IMR-90 (cell line): ENCODE data around the gene ADD1. TPM values are rescaled to one million over a fixed set of nuclear protein-coding genes. Genes with fewer than 3 reads are reported as not detected.

Source experiments
- ATAC-seq: fragments of 200-7000 bp; cut with Tn5 transposase; 2 replicates; pipeline ENCODE4 v1.9.1; 2020; ENCODE audit warnings: low read depth, mild to moderate bottlenecking, moderate library complexity
- BruUV-seq: library from RNA; stranded (reverse); fragments of 400-500 nt; replicated peaks from 2 replicates; lab custom pipeline; 2021; lab: Mats Ljungman, UMichigan
- CTCF ChIA-PET: fragments of 300-600 bp; formaldehyde crosslinking; extraction: SDS; loops from one replicate; lab custom pipeline; 2021; ENCODE audit warnings: antibody characterized with exemption; lab: Yijun Ruan, JAX
- POLR2A ChIA-PET: fragments of 300-600 bp; sonication (Branson Sonifier 250); formaldehyde crosslinking; loops from one replicate; lab custom pipeline; 2022; ENCODE audit warnings: antibody characterized with exemption; ENCODE audit not compliant: unreplicated experiment; lab: Charles Lee
- DNase-seq: peaks from one replicate; pipeline ENCODE4 v3.0.0; 2013
- H2AFZ ChIP-seq: replicated peaks from 2 replicates; pipeline ENCODE3; 2013; ENCODE audit warnings: low read length, mild to moderate bottlenecking; ENCODE audit not compliant: poor library complexity
- H2AK5ac ChIP-seq: 2 replicates; pipeline ENCODE4 v1.6.1; 2013; ENCODE audit warnings: low read depth, low read length, inconsistent platforms
- H2AK9ac ChIP-seq: replicated peaks from 2 replicates; pipeline ENCODE3; 2013; ENCODE audit warnings: mild to moderate bottlenecking, low read depth, low read length, moderate library complexity; ENCODE audit not compliant: poor library complexity
- H2BK120ac ChIP-seq: 2 replicates; pipeline ENCODE4 v1.6.1; 2013; ENCODE audit warnings: low read depth, low read length, inconsistent platforms
- H2BK15ac ChIP-seq: 3 replicates; pipeline ENCODE4 v1.6.1; 2013; ENCODE audit warnings: low read depth, low read length, inconsistent platforms
- H2BK20ac ChIP-seq: 2 replicates; pipeline ENCODE4 v1.6.1; 2013; ENCODE audit warnings: low read depth, mild to moderate bottlenecking, inconsistent platforms, low read length, moderate library complexity
- H2BK5ac ChIP-seq: 2 replicates; pipeline ENCODE4 v1.6.1; 2013; ENCODE audit warnings: mild to moderate bottlenecking, low read depth, low read length, inconsistent platforms; ENCODE audit not compliant: poor library complexity, severe bottlenecking
- H3K14ac ChIP-seq: replicated peaks from 2 replicates; pipeline ENCODE4 v1.6.1; 2013; ENCODE audit warnings: low read depth, low read length, inconsistent platforms
- H3K18ac ChIP-seq: 2 replicates; pipeline ENCODE4 v1.6.1; 2013; ENCODE audit warnings: low read depth, low read length, control low read depth
- H3K23ac ChIP-seq: 2 replicates; pipeline ENCODE4 v1.6.1; 2013; ENCODE audit warnings: low read depth, low read length, inconsistent platforms
- H3K27ac ChIP-seq: 2 replicates; pipeline ENCODE4 v1.5.1; 2013; ENCODE audit warnings: mild to moderate bottlenecking, control low read depth, low read length; ENCODE audit not compliant: insufficient read depth
- H3K27me3 ChIP-seq: 2 replicates; pipeline ENCODE4 v1.6.1; 2013; ENCODE audit warnings: low read length; ENCODE audit not compliant: control insufficient read depth, insufficient read depth
- H3K36me3 ChIP-seq: 2 replicates; pipeline ENCODE4 v1.6.1; 2013; ENCODE audit warnings: low read length, mixed read lengths; ENCODE audit not compliant: control insufficient read depth, insufficient read depth
- H3K4ac ChIP-seq: 2 replicates; pipeline ENCODE4 v1.6.1; 2013; ENCODE audit warnings: low read depth, low read length, inconsistent platforms
- H3K4me1 ChIP-seq: 2 replicates; pipeline ENCODE4 v1.6.1; 2013; ENCODE audit warnings: low read length, mixed read lengths; ENCODE audit not compliant: control insufficient read depth, insufficient read depth
- H3K4me2 ChIP-seq: 2 replicates; pipeline ENCODE4 v1.6.1; 2013; ENCODE audit warnings: low read depth, mild to moderate bottlenecking, control low read depth, low read length, moderate library complexity
- H3K4me3 ChIP-seq: 2 replicates; pipeline ENCODE4 v1.5.1; 2013; ENCODE audit warnings: low read depth, mild to moderate bottlenecking, control low read depth, low read length, moderate library complexity; ENCODE audit not compliant: insufficient read depth
- H3K56ac ChIP-seq: 2 replicates; pipeline ENCODE4 v1.6.1; 2013; ENCODE audit warnings: low read length, inconsistent platforms; ENCODE audit not compliant: insufficient read depth; ENCODE audit errors: extremely low read depth
- H3K79me1 ChIP-seq, 2 experiments: 2 replicates each; pipeline ENCODE4 v1.6.1; 2013; ENCODE audit warnings: low read length in 2 of 2, inconsistent platforms in 1 of 2, low read depth in 1 of 2
- H3K9ac ChIP-seq: 2 replicates; pipeline ENCODE4 v1.6.1; 2013; ENCODE audit warnings: low read depth, low read length, control low read depth
- H3K9me1 ChIP-seq: 2 replicates; pipeline ENCODE4 v1.6.1; 2013; ENCODE audit warnings: low read length, inconsistent platforms; ENCODE audit not compliant: insufficient read depth
- H3K9me3 ChIP-seq: 2 replicates; pipeline ENCODE4 v1.6.1; 2013; ENCODE audit warnings: low read length; ENCODE audit not compliant: control insufficient read depth, insufficient read depth
- H4K20me1 ChIP-seq: 2 replicates; pipeline ENCODE4 v1.6.1; 2013; ENCODE audit warnings: low read length, inconsistent platforms; ENCODE audit not compliant: insufficient read depth
- H4K5ac ChIP-seq: 2 replicates; pipeline ENCODE4 v1.6.1; 2013; ENCODE audit warnings: mild to moderate bottlenecking, low read depth, low read length, control low read depth
- H4K8ac ChIP-seq, 2 experiments: 2 replicates each; pipeline ENCODE4 v1.6.1; 2013; ENCODE audit warnings: low read depth in 2 of 2, low read length in 2 of 2, control low read depth in 1 of 2, inconsistent platforms in 1 of 2
- H4K91ac ChIP-seq: 2 replicates; pipeline ENCODE4 v1.6.1; 2013; ENCODE audit warnings: low read depth, low read length, inconsistent platforms; ENCODE audit not compliant: insufficient read depth
- BHLHE40 ChIP-seq: fragments of 150-350 bp; IDR thresholded peaks from 2 replicates; pipeline ENCODE4 v1.6.1; 2016; ENCODE audit warnings: mild to moderate bottlenecking, low read depth, low read length
- CEBPB ChIP-seq: IDR thresholded peaks from 2 replicates; pipeline ENCODE4 v1.6.1; 2012; ENCODE audit warnings: low read depth, low read length, improper control_type of control experiment
- FOS ChIP-seq: fragments of 150-350 bp; IDR thresholded peaks from 2 replicates; pipeline ENCODE4 v1.6.1; 2016; ENCODE audit warnings: low read depth, low read length
- MAFK ChIP-seq: IDR thresholded peaks from 2 replicates; pipeline ENCODE4 v1.6.1; 2012; ENCODE audit warnings: low read depth, low read length, improper control_type of control experiment
- MAZ ChIP-seq: IDR thresholded peaks from 2 replicates; pipeline ENCODE4 v1.6.1; 2012; ENCODE audit warnings: low read depth, mild to moderate bottlenecking, low read length, improper control_type of control experiment, moderate library complexity, borderline replicate concordance
- MXI1 ChIP-seq: IDR thresholded peaks from 2 replicates; pipeline ENCODE4 v1.6.1; 2012; ENCODE audit warnings: low read depth, mild to moderate bottlenecking, low read length, moderate library complexity, borderline replicate concordance
- NFE2L2 ChIP-seq: fragments of 150-350 bp; IDR thresholded peaks from 2 replicates; pipeline ENCODE4 v1.6.1; 2016; ENCODE audit warnings: low read depth, mild to moderate bottlenecking, low read length
- POLR2A ChIP-seq: IDR thresholded peaks from 2 replicates; pipeline ENCODE4 v1.6.1; 2012; ENCODE audit warnings: mild to moderate bottlenecking, low read depth, low read length
- RAD21 ChIP-seq: IDR thresholded peaks from 2 replicates; pipeline ENCODE4 v1.6.1; 2012; ENCODE audit warnings: low read length, improper control_type of control experiment
- RCOR1 ChIP-seq: IDR thresholded peaks from 2 replicates; pipeline ENCODE4 v1.6.1; 2012; ENCODE audit warnings: mild to moderate bottlenecking, low read length, improper control_type of control experiment; ENCODE audit not compliant: insufficient replicate concordance
- RFX5 ChIP-seq: IDR thresholded peaks from 2 replicates; pipeline ENCODE4 v1.8.0; 2012; ENCODE audit warnings: low read depth, mild to moderate bottlenecking, low read length, moderate library complexity
- WGBS, 2 experiments: methylation state at CpG; one replicate each; pipeline versions ENCODE4 v1.1.5 to v1.1.7; 2013; ENCODE audit warnings: missing lambda C conversion rate in 2 of 2; ENCODE audit not compliant: insufficient read length in 1 of 2; ENCODE audit errors: extremely low coverage in 2 of 2; 5-methylcytosine and 5-hydroxymethylcytosine counted together
- dilution Hi-C: fragments of 300-500 bp; cut with HindIII; formaldehyde crosslinking; loops from one replicate; pipeline ENCODE4 v1.14.3; 2018; ENCODE audit warnings: low sequenced_read_pairs; ENCODE audit not compliant: unreplicated experiment
- in situ Hi-C: fragments of 300-500 bp; cut with MboI; formaldehyde crosslinking; loops from 3 replicates; pipeline ENCODE4 v1.14.3; 2019; ENCODE audit warnings: low sequenced_read_pairs, inconsistent platforms, mixed read lengths
- intact Hi-C: fragments of 100-400 bp; cut with micrococcal nuclease; formaldehyde crosslinking; loops from 2 replicates; pipeline ENCODE4 v1.10.0; 2022
- polyA plus RNA-seq, 3 experiments: library from polyadenylated mRNA; depleted of rRNA; stranded (reverse); fragments of >200 nt; gene quantifications; 2 replicates each; pipeline ENCODE4 v1.2.3, GENCODE V29; 2012; ENCODE audit warnings: low replicate concordance in 1 of 3
- total RNA-seq: library from RNA; depleted of rRNA; stranded (reverse); fragments of >200 nt; gene quantifications from 2 replicates; pipeline ENCODE4 v1.2.3, GENCODE V29; 2012
- TF ChIP-seq, protein P1 (sequence below): fragments of 150-350 bp; IDR thresholded peaks from 2 replicates; pipeline ENCODE4 v1.6.1; 2016; ENCODE audit warnings: low read depth, mild to moderate bottlenecking, low read length, moderate library complexity, borderline replicate concordance
- TF ChIP-seq, protein P2 (sequence below): fragments of 150-350 bp; IDR thresholded peaks from 2 replicates; pipeline ENCODE4 v1.6.1; 2017; ENCODE audit warnings: mild to moderate bottlenecking, antibody characterized with exemption, low read length, low read depth
- TF ChIP-seq, protein P3 (sequence below): conservative IDR thresholded peaks from 2 replicates; pipeline ENCODE4 v1.5.1; 2012; ENCODE audit warnings: mild to moderate bottlenecking, low read depth, low read length, improper control_type of control experiment

Gene ADD1
- total and polyA plus RNA-seq, 2 of the 4 experiments (the other 2 are of a cell fraction): 122 to 215 TPM

DNA sequence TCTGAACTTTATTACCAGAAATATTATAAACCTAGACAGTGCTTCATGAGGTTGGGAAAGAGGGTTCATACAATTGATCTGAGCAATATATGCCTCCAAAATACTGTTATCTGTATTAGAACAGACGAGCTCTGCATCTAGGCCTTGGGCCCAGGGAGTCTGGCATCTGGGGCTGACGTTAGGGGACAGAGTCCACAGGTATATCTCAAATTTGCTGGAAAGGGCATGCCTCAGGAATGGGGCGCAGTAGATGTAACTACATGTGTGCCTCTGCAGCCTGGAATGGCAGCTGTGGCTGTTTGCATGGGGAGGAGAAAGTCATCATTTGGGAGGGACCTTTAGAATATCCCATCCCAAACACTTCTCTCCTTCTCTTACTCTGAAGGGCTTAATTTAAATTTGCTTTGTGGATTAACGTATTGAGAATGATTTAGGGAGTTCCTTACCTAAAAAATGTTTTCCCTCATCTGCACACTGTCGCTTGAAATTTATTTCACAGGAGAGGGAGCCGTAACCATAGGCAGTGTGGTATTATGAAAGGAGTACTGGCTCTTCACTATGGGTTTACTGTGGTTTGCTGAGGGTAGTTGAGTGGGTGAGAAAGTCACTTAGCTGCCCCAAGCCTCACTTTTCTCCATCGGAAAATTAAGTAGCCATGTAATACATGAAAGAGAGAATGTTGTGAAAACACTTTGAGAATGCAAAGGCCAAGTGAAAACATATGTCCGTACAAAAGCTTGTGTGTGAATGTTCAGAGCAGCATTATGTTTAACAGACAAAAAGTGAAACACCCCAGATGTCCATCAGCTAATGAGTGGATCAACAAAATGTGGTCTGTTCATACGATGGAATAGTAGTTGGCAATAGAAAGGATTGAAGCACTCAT, 5.9 kb downstream of the ADD1 start:
- Histone ChIP-seq H4K5ac (no peak overlapping the region), H3K4me3 (no peak overlapping the region), H4K20me1 (peaks cover 82% of the 10 kb centered on the region), H3K14ac (0 out of 2 replicates have a peak overlapping the region, but pooled peaks have one; percentile 41), H2BK120ac (no peak overlapping the region), H3K79me1 (peaks cover 4 to 50% of the 10 kb centered on the region in 2 experiments; a peak in 3 of 4 replicates), H4K8ac (no peak overlapping the region; a peak in 1 of 4 replicates), H2BK15ac (no peak overlapping the region), H3K56ac (no peak overlapping the region), H2AK9ac (no peak overlapping the region), H2AK5ac (no peak overlapping the region), H2BK20ac (no peak overlapping the region), H3K27ac (no peak overlapping the region), H3K4ac (no peak overlapping the region), H3K4me2 (peak overlapping the region; percentile 18; the same call in 1 of the 2 replicates), H3K9me3 (no peaks in the 10 kb centered on the region), H2AFZ (no peak overlapping the region), H4K91ac (no peak overlapping the region), H3K18ac (no peak overlapping the region), H2BK5ac (no peak overlapping the region), H3K27me3 (no peaks in the 10 kb centered on the region), H3K36me3 (peaks cover 5% of the 10 kb centered on the region), H3K23ac (no peak overlapping the region; the same call in 1 of the 2 replicates), H3K4me1 (peaks cover 9% of the 10 kb centered on the region), H3K9ac (no peak overlapping the region), H3K9me1 (peaks cover 7% of the 10 kb centered on the region)
- in situ Hi-C loops (no loop called here), intact Hi-C loops (no loop called here), dilution Hi-C loops (no loop called here)
- no TSS peak for BruUV-seq
- 83% methylated on average over 2 of the region's 9 CpGs; no CpG with 5 or more reads in 1 of the 2 experiments for WGBS, 2 experiments
- POLR2A ChIA-PET: no interaction called here
- ATAC-seq: peak; percentile 7; the same call in 1 of the 2 replicates
- CTCF ChIA-PET: interaction anchor here (1.1 kb wide), 1 partner anchor 18 kb away, joined by 3 read pairs; no protein-coding TSS in a partner anchor
- no peak for DNase-seq
- no peak for TF ChIP-seq MXI1
- TF ChIP-seq, protein P1, sequence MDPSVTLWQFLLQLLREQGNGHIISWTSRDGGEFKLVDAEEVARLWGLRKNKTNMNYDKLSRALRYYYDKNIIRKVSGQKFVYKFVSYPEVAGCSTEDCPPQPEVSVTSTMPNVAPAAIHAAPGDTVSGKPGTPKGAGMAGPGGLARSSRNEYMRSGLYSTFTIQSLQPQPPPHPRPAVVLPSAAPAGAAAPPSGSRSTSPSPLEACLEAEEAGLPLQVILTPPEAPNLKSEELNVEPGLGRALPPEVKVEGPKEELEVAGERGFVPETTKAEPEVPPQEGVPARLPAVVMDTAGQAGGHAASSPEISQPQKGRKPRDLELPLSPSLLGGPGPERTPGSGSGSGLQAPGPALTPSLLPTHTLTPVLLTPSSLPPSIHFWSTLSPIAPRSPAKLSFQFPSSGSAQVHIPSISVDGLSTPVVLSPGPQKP: no peak
- no peak for TF ChIP-seq FOS
- no peak for TF ChIP-seq MAZ
- TF ChIP-seq POLR2A: no peak
- no peak for TF ChIP-seq RAD21
- no peak for TF ChIP-seq RCOR1
- TF ChIP-seq BHLHE40: no peak
- TF ChIP-seq, protein P2, sequence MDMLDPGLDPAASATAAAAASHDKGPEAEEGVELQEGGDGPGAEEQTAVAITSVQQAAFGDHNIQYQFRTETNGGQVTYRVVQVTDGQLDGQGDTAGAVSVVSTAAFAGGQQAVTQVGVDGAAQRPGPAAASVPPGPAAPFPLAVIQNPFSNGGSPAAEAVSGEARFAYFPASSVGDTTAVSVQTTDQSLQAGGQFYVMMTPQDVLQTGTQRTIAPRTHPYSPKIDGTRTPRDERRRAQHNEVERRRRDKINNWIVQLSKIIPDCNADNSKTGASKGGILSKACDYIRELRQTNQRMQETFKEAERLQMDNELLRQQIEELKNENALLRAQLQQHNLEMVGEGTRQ: no peak
- TF ChIP-seq NFE2L2: no peak
- no peak for TF ChIP-seq MAFK
- TF ChIP-seq CEBPB: no peak
- TF ChIP-seq, protein P3, sequence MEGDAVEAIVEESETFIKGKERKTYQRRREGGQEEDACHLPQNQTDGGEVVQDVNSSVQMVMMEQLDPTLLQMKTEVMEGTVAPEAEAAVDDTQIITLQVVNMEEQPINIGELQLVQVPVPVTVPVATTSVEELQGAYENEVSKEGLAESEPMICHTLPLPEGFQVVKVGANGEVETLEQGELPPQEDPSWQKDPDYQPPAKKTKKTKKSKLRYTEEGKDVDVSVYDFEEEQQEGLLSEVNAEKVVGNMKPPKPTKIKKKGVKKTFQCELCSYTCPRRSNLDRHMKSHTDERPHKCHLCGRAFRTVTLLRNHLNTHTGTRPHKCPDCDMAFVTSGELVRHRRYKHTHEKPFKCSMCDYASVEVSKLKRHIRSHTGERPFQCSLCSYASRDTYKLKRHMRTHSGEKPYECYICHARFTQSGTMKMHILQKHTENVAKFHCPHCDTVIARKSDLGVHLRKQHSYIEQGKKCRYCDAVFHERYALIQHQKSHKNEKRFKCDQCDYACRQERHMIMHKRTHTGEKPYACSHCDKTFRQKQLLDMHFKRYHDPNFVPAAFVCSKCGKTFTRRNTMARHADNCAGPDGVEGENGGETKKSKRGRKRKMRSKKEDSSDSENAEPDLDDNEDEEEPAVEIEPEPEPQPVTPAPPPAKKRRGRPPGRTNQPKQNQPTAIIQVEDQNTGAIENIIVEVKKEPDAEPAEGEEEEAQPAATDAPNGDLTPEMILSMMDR: no peak
- TF ChIP-seq RFX5: no peak
